Spinal cord (tissue), 10 donors: ENCODE measurements around the gene CCL1. TPM values are rescaled to one million over a fixed set of nuclear protein-coding genes. Genes with fewer than 3 reads are reported as not detected.

Experiments
- DNase-seq, 6 donors: peaks; one replicate each; pipeline versions ENCODE4 v3.0.0 to v3.0.0-alpha.2; 2013 to 2015; ENCODE audit warnings: low spot score in 6 of 6, low read depth in 4 of 6
- H3K27ac ChIP-seq: one replicate; pipeline ENCODE4 v1.5.1; 2013; ENCODE audit warnings: low read depth, low read length, control low read depth
- H3K27me3 ChIP-seq: one replicate; pipeline ENCODE4 v1.6.1; 2013; ENCODE audit warnings: low read length; ENCODE audit not compliant: control insufficient read depth, insufficient read depth
- H3K36me3 ChIP-seq: one replicate; pipeline ENCODE4 v1.6.1; 2013; ENCODE audit warnings: low read length; ENCODE audit not compliant: control insufficient read depth, insufficient read depth
- H3K4me1 ChIP-seq: one replicate; pipeline ENCODE4 v1.6.1; 2013; ENCODE audit warnings: low read length; ENCODE audit not compliant: control insufficient read depth, insufficient read depth
- H3K4me3 ChIP-seq: one replicate; pipeline ENCODE4 v1.5.1; 2013; ENCODE audit warnings: low read depth, low read length, control low read depth
- H3K9me3 ChIP-seq: one replicate; pipeline ENCODE4 v1.6.1; 2013; ENCODE audit warnings: low read length; ENCODE audit not compliant: control insufficient read depth, insufficient read depth
- WGBS: methylation state at CpG from one replicate; pipeline ENCODE4 v1.1.5; 2013; ENCODE audit warnings: missing lambda C conversion rate; ENCODE audit not compliant: insufficient coverage; 5-methylcytosine and 5-hydroxymethylcytosine counted together
- long read RNA-seq, 4 donors: transcript quantifications; one replicate each; lab custom pipeline, GENCODE V29; 2026
- polyA plus RNA-seq, 2 donors: library from polyadenylated mRNA; unstranded; fragments of 120-200 nt; gene quantifications; one replicate each; pipeline ENCODE4 v1.2.1, GENCODE V29; 2013; ENCODE audit not compliant: insufficient read length in 2 of 2
- total RNA-seq, 2 donors: library from RNA; depleted of rRNA in 1 of 2; stranded (reverse); fragments of 120-200 nt in 1 of 2; fragments of >200 nt in 1 of 2; gene quantifications; one replicate each; pipeline versions ENCODE4 v1.2.3 to v1.2.4, GENCODE V29; 2013 to 2014
- donor health status: healthy.

Gene CCL1, protein sequence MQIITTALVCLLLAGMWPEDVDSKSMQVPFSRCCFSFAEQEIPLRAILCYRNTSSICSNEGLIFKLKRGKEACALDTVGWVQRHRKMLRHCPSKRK
- total RNA-seq: not detected
- not detected for polyA plus RNA-seq
- long read RNA-seq, donor 1: 0 reads
- long read RNA-seq, donor 2: 0 reads
- long read RNA-seq, donor 3: 0 reads
- long read RNA-seq, donor 4: 0 reads

DNA sequence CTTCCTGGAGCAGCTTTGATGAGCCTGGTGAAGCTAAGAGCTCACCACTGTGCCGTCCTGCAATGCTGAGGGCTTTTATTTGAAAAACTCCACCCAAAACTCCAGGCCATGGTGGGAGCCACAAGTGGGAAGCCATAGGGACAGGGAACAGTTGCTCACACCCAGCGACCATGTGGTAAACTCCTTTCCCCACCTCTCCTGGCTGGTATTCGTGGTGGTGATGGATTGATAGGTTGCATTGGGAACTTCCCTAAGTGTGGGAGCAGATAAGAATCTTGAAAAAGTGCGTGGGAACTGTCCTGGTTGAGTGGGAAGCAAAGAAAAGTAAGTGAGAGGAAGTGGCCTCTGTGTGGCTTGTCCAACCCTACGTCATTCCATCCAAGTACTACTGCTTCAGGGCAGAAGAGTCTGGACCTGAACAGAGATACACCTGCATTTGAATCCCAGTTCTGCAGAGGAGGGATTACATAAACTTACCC is at the start of gene CCL1:
CCL1 (minus strand) TSS at position 51 of the 479 bp plus-strand sequence. CDS start 72 bp downstream, outside the sequence.
- no peak for DNase-seq
- Histone ChIP-seq H3K36me3 (no peaks in the 10 kb centered on the region), H3K27ac (no peak within 1 kb of the TSS), H3K27me3 (peaks cover 3% of the 10 kb centered on the region), H3K4me1 (no peaks in the 10 kb centered on the region), H3K4me3 (no peak within 1 kb of the TSS), H3K9me3 (no peaks in the 10 kb centered on the region)
- WGBS: 33% methylated on average over 1 of the region's 5 CpGs

DNA sequence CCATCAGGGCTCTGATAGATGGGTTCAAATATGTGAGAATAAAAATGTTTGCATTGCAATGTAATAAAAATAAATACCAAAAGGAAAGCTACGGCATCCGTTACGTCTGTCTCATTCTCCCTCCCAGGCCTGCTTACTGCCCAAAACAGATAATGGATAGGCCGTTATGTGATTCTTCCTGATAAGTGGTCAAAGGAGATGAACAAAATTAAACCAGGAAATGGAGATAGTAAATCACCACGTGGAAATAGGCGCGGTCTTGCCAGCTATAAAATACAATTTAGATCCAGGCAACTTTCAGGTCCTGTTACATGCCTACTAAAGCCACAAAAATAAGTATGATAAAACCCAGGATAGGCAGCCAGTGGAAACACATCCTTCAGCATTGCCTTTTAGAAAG is 49.5 kb upstream of the CCL1 start:
- peaks cover 21% of the 10 kb centered on the region for H3K27me3 ChIP-seq
- H3K4me3 ChIP-seq: no peak overlapping the region
- no peaks in the 10 kb centered on the region for H3K9me3 ChIP-seq
- no peaks in the 10 kb centered on the region for H3K4me1 ChIP-seq
- no CpG with 5 or more reads among the region's 7 CpGs for WGBS
- peak in 1 of 6 donors; percentile 31 for DNase-seq
- H3K36me3 ChIP-seq: no peaks in the 10 kb centered on the region
- no peak overlapping the region for H3K27ac ChIP-seq

DNA sequence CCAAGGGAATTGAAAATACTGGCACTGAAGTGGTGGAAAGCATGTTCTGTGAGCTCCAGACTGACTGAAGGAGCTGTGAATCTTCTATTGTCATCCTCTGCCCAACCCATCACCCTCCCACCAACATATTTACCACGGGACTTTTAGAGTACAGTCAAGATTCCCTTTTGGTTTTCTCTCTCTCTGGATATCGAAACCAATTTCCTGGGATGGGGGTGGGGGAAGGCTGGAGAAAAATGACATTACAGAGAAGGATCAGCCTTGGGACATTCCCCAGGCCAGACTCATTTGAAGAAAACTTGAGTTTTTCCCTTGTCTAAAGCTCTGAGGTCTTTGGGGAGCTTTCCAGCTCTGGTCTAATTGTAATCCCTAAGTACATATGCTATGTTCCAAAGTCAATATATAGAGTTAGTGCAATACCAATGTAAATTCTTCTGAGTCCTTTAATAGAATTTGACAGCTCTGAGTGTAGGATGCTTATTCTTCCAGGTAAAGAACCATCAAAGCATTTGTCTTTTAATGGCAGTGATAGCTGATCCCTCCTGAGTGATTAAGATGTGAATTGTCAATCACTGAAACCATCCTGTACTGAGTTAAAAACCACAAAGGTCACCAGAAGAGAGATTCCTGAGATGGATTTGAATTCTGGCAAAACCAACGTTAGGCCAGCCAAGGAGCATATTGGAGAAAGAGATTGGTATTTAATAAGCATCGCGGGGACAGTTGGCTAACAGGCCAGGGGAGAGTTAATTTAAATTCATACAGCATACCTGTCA is 48.8 kb upstream of the CCL1 start:
- Histone ChIP-seq H3K4me3 (no peak overlapping the region), H3K4me1 (no peaks in the 10 kb centered on the region), H3K9me3 (no peaks in the 10 kb centered on the region), H3K27ac (no peak overlapping the region), H3K27me3 (peaks cover 23% of the 10 kb centered on the region), H3K36me3 (no peaks in the 10 kb centered on the region)
- peak in 1 of 6 donors; percentile 38 for DNase-seq
- WGBS: 100% methylated on average over 3 of the region's 5 CpGs

DNA sequence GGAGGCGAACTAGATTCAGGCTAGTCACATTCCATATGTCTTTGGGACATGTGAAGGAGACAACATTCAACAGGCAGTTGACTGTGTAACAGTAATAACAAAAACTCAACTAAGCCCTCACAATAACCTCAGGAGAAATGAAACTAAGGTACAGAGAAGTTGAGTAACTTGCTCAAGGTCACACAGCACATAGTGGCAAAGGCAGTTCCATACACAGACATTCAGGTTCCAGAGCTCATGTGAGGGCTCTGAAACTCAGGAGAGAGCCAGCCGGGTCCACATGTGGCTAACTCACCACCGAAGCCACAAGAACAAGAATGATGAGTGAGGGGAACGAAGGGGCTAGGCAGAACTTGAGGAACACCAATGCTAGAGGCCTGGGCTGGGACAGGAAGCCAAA is 46.3 kb upstream of the CCL1 start:
- H3K9me3 ChIP-seq: no peaks in the 10 kb centered on the region
- DNase-seq: no peak
- H3K4me1 ChIP-seq: no peaks in the 10 kb centered on the region
- no peaks in the 10 kb centered on the region for H3K36me3 ChIP-seq
- H3K27ac ChIP-seq: no peak overlapping the region
- 81% methylated on average over 3 of the region's 4 CpGs for WGBS
- H3K27me3 ChIP-seq: peaks cover 18% of the 10 kb centered on the region
- H3K4me3 ChIP-seq: no peak overlapping the region

DNA sequence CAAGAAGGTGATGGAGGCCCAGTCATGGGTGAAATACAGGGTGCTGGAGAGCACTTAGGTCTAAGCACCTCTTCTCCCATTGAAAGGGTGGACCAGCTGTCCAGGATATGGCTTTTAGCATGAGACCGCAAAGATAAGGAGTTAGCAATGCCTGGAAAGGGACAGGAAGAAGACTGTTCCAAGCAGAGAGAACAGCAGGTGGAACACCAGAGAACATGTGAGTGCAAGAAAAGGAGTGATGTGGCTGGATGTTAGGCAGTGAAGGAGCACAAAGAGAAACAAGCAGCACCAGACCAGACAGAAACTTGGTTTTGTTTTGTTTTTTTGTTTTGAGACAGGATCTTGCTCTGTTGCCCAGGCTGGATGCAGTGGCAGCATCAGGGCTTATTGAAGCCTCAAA is 45.4 kb upstream of the CCL1 start:
- no peak for DNase-seq
- Histone ChIP-seq H3K4me3 (no peak overlapping the region), H3K27me3 (peaks cover 18% of the 10 kb centered on the region), H3K9me3 (no peaks in the 10 kb centered on the region), H3K36me3 (no peaks in the 10 kb centered on the region), H3K27ac (no peak overlapping the region), H3K4me1 (no peaks in the 10 kb centered on the region)
- 90% methylated on average over 1 of the region's 1 CpG for WGBS

DNA sequence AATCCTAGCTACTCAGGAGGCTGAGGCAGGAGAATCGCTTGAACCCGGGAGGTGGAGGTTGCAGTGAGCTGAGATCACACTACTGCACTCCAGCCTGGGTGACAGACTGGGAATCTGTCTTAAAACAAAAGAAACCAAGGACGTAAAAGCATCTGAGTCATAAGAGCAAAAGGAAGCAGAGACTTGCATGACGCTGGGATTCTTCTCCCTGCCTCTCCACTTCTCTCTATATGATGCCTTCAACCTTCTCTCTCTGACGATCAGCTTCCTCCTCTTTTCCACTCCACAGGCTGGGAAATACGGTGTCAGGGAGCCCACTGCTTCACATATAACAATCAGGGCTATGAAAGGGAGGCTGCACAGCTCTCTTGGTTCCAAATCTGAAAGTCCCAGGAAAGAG is 43.2 kb upstream of the CCL1 start:
- Histone ChIP-seq H3K36me3 (no peaks in the 10 kb centered on the region), H3K9me3 (no peaks in the 10 kb centered on the region), H3K4me3 (no peak overlapping the region), H3K27ac (no peak overlapping the region), H3K4me1 (no peaks in the 10 kb centered on the region), H3K27me3 (peaks cover 15% of the 10 kb centered on the region)
- DNase-seq: no peak
- 85% methylated on average over 6 of the region's 6 CpGs for WGBS

DNA sequence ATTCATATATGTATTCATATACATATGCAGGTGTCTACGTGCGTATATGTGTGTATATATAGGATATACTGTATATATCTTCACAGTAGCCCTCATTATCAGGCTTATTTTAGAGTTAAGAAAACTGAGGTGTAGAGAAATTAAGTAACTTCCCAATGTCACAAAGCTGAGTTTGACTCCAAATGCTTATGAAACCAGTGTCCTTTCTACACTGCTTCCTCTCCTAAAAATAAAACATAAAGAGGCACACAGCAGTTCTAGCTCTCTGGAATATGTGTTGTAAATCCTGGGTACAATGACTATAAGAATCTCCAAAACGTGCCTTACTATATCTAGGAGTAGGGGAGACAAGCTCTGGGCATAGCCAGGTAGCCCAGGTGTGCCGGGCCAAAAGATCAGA is 40.0 kb upstream of the CCL1 start:
- no peak overlapping the region for H3K27ac ChIP-seq
- no peaks in the 10 kb centered on the region for H3K4me1 ChIP-seq
- H3K4me3 ChIP-seq: no peak overlapping the region
- WGBS: no CpG with 5 or more reads among the region's 4 CpGs
- DNase-seq: no peak
- H3K36me3 ChIP-seq: no peaks in the 10 kb centered on the region
- H3K27me3 ChIP-seq: peaks cover 7% of the 10 kb centered on the region
- no peaks in the 10 kb centered on the region for H3K9me3 ChIP-seq

DNA sequence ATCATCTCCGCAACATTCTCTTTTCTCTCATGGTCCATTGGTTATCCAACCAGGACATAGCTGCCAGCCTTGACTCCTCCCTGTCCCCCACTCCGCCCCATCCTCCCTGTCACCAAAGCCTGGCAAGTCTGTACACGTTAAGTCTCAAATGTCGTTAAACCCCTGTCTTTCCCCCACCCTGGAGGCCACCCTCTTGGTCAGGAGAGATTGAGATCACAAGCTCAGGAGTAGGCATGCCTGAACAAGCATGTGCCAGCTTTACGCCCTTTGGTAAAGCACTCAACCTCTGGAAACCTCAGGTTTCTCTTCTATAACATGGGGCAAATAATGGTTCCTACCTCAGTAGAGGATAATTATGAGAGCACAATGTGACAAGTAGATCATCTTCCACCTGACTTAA is 38.1 kb upstream of the CCL1 start:
- no peak for DNase-seq
- no peak overlapping the region for H3K4me3 ChIP-seq
- WGBS: 72% methylated on average over 4 of the region's 5 CpGs

DNA sequence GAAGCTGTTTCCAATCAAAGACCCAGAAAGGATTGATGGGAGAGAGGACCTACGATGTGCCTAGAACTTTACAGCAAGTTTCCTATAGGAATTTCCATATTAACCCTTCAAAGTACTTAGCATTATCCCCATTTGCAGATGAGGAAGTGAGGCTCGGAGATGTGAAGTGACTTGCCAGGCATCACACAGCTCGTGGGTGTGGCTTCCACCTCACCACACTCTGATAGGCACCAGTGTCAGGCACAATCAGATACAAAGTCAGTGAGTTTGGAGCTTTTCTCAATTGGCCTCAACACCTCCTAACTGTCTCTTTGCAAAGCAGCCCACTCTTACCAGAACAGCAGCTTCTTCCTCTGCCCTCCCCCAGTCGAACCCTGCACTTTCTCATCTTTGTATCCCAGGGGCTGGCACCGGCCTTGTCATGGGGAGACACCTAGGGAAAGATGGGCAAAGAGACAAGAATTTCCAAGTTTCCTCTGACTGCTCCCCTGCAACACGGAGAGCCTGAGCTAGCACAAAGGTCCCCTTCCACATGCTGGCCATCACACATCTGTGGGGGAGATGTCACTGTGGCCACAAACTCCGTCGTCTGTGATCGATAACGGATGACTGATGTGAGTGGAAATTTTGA is 37.4 kb upstream of the CCL1 start:
- Histone ChIP-seq H3K27me3 (peaks cover 2% of the 10 kb centered on the region), H3K9me3 (no peaks in the 10 kb centered on the region), H3K27ac (no peak overlapping the region), H3K4me1 (no peaks in the 10 kb centered on the region), H3K36me3 (no peaks in the 10 kb centered on the region), H3K4me3 (no peak overlapping the region)
- WGBS: 76% methylated on average over 8 of the region's 10 CpGs
- DNase-seq: no peak

More for the DNA sequence above, 38.1 kb upstream of the CCL1 start:
- H3K9me3 ChIP-seq: no peaks in the 10 kb centered on the region
- H3K27ac ChIP-seq: no peak overlapping the region
- H3K36me3 ChIP-seq: no peaks in the 10 kb centered on the region
- H3K27me3 ChIP-seq: peaks cover 2% of the 10 kb centered on the region
- H3K4me1 ChIP-seq: no peaks in the 10 kb centered on the region
